NCI-H510A treated with DMSO at 0.1 percent for 48 hours (cell line): Measurements from ENCODE around the gene HABP2.

Source experiments
- DNase-seq: peaks from one replicate; lab custom pipeline; 2025; lab: John Stamatoyannopoulos, UW

HABP2 gene

DNA sequence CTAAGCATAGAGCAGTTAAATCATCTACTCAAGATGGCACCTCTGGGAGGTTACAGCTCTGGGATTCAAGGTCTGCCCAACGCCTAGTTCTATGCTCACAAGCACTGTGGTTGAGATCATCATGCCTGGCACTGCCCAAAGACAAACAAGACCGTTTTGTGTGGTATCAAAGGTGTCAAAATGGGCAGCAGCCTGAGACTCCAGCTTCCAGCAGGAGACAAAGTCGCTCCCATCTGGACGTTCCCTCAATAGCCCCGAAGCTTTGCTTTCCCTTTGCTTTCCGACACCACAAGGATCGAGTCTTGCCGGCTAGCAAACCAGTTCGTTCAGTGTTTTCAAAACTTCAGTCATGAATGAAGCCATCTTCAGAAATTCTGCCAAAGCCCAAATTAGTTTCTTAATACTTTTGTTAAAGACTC is 5.1 kb downstream of the HABP2 start:
- no peak for DNase-seq

DNA sequence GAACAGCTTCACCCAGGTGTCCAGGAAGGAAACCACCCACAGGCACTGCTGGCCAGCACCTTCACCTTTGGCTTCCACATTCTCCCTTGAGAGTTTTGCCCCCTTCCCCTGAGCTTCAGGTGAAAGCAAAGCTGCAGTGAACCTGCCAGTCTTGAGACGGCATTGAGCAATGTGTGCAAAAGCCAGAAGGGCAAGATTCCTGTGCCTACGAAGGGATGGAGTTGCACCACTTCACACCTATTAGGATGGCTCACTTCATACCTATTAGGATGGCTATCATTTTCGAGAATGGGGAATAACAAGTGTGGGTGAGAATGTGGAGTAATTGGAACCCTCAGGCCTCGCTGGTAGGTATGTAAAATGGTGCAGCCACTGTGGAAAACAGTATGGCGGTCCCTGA is 7.2 kb downstream of the HABP2 start:
- DNase-seq = no peak

DNA sequence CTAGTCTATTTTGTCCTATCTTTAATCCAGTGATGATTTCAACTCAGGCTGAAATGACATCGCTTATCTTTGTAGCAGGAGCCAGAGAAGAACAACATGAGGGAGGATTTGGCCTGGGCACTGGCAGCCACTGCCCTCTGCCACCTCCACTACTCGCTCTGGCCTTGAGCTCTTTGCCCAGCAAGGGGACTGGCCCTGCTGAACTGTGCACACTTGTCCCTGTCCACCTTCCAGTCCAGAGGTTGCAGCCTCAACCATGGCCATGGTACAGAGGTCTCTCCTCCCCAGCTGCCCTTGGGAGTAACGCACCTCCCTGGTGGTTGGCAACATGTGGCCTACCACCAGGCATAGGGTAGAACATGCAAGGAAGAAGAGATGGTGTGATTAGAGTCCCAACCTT is 8.4 kb downstream of the HABP2 start:
- DNase-seq = no peak

DNA sequence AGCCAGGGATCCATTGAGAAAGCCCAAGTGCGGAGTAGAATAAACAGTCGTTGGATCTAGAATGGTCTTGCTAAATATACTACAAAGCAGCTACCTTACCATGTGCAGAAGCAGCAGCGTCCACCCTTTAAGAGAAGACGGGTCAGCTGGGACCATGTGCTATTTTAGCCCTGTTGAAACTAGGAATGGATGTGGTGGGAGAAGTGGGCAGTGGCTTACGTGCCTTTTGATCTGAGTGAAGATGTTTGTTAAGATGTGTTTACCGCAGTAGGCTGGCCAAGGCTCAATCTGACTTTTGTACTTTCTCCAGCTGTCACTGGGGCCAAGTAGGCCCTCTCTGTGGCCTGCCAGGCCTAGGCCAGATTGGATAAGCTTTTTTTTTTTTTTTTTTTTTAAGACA is 9.2 kb downstream of the HABP2 start:
- DNase-seq = no peak

DNA sequence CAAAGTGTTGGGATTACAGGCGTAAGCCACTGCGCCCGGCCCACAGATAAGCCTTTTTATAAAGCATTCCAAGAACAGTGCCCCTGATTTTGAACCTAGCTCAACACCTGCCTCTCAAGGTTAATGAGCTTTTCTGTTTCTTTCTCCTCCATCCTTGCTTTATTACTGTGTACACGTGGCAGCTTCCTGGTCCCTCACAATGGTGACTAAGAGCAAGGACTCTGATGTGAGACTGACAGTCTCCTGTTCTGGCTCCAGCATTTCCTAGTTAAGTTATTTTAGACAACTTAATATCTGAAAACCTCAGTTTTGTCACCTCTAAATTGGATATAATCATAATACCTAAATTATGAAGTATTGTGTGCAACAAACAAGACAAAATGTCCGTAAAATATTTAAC is 9.9 kb downstream of the HABP2 start:
- DNase-seq = peak; percentile 35

DNA sequence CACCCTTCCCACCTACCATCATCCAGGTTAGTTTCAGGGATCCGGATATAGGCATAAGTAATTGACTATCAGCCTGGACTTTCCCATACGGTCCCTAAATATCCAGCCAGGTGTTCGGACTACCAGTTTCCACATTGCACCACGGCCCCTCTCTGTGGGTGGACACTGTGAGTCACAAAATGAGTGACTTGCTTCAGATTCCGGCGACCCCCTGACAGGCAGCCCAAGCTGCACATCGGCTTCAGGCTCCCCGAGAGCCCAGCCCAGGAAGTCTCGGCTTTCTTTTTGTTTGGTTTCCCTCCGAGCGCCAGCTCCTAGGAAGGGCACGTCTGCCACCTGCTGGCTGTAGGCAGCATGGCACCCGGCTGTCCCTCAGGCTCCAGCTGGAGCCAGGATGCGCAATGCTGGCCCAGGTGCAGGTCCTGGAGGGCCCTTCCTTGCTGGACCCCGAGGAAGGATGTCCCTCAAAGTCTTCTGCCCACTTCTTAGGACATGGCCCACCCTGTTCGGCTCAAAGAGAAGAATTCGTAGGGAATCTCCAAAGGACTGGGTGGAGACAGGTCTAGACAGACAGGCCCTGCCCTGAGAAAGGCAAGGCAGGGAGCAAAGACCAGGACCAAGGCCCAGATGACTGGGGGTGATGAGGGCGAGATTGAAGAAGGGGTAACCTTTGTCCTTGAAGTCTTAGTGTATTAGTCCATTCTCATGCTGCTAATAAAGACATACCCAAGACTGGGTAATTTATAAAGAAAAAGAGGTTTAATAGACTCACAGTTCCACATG is 10.6 kb downstream of the HABP2 start:
- DNase-seq = peak; percentile 89

DNA sequence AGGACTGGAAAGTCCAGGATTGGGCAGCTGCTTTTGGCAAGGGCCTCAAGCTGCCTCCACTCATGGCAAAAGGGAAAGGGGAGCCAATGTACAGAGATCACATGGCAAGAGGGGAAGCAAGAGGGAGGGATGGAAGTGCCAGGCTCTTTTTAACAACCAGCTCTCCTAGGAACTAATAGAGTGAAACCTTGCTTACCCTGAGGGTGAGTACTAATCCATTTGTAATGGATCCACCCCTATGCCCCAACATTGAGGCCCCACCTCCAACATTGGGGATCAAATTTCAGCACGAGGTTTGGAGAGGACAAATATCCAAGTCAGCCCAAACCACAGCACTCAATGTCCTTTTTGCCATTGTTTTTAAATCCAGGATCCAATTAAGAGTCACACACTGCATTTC is 12.5 kb downstream of the HABP2 start:
- peak; percentile 84 for DNase-seq

DNA sequence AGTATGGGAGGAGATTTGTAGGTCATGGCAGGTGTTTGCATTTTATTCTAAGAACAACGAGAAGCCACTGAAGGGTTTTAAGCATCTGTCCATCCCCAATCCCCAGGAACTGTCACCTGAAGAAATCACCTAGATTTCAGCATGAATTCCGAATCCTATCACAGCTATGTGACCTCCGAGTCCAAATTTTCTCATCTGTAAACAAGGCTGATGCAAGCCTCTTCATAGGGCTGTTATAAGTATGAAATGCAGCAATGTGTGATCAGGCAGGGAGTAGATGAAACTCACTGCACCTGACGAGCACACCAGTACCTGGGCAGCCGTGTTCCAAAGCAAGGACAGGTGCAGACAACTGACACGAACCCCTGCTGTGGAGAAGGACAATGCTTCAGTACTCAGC is 14.0 kb downstream of the HABP2 start:
- DNase-seq = peak; percentile 97

DNA sequence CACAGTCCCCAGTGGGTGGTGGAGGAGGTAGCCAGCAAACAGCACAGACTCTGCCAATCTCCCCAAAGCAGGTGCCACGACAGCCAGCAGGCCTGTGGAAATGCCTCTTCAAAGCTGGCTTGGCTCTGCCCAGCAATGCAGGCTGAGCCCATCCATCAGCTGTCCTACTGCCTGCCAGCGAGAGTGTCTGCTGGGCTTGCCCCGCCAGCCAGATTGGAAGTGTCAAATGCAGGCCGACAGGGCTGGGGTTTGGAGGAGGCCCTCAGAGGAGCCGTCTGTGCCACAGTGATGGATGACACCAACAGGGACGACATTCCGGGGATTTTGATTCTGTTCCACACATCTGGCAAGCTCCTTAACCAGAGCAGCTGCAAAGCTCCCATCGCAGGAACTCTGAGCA is 16.7 kb downstream of the HABP2 start:
- no peak for DNase-seq

DNA sequence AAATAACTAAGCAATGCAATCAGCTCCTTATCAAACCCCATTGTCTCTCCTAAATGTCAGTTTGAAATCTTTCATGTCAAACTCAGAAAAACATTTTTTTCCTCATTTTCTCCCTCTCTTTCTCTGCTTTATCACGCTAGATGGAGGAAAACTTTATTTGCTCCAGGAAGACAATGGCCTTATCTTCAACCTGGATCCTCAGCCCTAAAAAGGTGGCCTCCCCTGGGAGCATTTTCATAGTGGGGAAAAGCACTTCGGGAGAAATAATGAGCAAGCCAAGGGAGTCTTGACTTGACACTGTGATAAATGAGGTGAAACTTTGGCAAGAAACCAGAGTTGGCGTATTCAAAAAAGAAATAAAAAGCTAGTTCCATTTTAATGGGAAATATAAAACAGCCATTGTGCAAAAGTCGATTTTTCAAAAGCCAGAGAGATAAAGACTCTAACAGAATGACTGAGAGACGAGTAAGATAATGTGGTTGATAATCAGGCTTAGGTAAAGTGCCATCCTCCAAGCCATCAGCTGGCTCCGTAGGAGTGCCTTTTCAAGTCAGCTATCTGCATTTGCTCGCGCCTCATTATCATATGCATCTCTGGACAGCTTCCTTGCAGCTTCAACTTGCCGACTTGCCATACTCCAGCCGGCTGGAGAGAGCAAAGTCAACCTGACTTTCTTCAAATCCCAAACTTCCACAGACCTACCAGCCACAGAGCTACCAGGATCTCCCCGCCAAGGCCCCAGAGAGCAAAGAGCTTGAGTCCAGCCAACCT is 19.9 kb downstream of the HABP2 start:
- DNase-seq = no peak

DNA sequence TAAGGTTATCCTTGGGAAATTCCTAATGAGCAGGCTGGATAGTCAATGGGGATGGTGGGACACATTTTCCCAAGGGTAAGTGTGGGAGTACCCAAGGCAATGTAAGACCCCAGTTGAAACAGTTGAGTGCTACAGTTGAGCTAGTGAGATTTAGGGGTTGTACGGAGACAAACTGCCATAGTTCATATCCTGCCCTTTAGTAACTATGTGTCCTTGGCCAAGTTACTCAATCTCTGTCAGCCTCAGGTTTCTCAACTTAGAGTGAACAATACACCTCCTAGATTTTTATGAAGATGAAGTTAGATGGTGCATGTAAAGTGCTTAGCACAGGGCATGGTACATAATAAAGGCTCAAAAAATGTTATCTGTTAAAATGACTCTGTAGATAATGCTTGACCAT is 20.5 kb downstream of the HABP2 start:
- no peak for DNase-seq

DNA sequence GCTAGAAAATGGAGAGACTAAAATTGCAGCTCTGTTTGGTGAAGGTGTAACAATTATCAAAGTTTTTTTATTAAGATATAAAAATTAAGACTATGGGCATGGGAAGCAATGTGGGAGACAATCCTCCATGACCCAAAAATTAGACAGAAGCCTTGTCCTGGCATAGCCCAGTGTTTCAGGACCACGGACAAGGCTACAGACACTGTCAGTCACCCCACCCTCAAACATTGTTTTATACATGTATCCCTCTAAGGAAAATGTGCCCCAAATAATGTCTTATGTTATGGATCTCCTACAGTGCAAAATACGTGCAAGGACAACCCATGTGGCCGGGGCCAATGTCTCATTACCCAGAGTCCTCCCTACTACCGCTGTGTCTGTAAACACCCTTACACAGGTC is 24.0 kb downstream of the HABP2 start:
- no peak for DNase-seq

DNA sequence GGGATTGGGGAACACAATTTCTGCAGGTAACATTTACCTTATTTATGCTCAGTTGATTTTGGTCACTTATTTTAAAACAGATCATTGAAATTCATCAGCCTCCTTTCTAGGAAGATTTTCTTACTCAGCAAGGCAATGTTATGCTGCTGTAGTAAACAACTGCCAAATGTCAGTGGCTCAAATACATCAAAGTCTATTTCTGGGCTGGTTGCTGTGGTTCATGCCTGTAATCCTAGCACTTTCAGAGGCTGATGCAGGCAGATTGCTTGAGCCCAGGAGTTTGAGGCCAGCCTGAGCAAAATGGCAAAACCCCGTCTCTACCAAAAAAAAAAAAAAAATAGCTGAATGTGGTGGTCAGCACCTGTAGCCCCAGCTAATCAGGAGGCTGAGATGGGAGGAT is 25.9 kb downstream of the HABP2 start:
- no peak for DNase-seq

DNA sequence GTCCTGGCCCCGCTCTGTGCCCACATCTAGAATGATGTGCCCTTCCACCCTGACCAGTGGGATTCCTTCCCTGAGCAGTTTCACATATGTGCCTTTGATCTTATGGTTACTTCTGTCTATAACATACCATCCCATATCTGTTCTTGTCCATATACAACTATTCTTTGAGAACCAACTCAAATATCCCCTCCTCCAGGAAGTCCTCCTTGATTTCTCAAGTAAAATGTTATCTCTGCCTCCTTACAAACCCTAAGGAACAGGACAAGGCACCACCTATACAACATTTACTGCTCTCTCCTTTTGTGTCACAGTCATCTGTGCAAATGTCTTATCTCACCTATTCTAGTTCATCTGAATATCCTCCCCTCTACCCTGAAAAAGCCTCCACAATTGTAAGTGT is 28.2 kb downstream of the HABP2 start:
- DNase-seq = no peak

DNA sequence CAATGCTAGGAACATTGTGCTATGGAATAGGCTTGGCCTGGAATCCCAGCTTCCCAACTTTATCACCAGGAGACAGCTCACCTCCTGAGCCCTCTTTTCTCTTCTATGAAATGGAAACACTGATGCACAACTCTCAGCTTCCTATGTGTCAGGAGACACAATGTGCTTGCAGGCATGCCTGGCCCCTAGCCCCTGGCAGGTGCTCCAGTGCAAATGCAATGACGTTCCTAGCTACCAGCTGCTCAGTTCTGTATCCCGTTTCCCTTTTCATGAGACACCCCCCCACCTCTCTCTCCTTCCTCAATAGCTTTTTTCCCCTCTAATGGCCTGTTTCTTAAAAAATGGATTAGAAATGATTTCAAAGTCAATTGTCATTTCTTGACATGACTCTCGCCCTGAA is 30.7 kb downstream of the HABP2 start:
- DNase-seq = no peak

DNA sequence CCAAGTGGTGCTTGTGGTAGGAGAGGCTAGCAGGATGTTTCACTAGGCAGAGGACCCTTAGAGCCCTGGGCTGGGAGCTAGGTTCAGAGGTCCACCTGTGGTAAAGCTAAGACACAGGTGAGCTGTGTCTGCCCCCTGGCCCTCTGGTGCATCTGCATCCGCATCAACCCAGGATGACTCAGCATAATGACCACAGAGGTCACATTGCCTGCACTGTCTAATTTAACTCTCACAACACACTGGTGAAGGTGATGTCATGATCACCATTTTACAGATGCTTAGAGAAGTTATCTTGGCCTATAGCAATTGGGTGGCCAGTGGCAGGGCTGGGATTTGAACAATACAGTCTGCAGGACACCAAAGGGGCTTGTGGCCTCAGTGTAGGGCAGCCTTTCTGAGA is 33.1 kb downstream of the HABP2 start:
- DNase-seq = peak; percentile 82

DNA sequence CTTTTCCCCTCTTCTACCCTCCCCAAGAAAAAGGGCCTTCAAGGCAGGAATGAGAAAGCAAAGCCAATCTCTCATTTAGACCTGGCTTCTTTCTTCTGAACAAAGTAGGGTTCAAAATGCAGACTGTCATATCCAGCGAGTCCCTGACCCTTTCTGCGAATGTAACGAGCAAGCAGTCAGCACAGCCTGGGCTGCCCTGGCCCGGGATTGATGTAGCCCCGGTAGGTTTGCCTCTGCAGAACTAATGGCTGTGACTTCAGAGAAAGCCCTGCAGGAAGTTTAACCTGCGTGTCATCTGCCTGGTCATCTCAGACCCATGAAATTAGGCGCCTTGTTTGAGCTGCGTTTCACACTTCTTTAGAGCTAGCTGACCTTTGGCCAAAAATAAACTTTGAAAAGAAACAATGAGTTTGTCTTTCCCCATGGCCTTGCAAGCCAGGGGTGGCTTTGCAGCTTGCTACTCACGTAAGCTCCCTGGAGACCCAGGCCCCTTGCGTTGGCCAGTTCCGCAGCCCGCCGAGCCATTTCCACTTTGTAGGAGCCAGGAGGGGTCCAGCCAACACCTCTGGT is 36.4 kb downstream of the HABP2 start:
- no peak for DNase-seq

DNA sequence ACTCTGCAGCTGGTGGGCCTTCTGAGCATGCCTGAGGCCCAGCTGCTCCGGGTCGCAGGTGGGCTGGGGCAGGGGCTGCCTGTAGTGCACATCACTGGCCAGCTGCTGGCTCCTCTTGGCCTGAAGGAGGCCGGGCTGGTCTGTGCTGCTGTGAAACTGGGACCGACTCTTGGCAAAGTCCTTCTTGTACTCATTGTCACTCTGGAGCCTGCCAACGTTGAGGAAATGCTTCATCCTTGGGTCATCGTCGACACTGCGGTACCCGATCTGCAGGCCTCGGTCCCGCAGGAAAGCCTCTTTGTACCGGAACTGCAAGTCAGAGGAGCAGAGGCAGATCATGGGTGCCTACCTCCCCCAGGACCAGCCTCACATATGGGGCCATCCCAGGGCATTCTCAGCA is 37.7 kb downstream of the HABP2 start:
- no peak for DNase-seq

DNA sequence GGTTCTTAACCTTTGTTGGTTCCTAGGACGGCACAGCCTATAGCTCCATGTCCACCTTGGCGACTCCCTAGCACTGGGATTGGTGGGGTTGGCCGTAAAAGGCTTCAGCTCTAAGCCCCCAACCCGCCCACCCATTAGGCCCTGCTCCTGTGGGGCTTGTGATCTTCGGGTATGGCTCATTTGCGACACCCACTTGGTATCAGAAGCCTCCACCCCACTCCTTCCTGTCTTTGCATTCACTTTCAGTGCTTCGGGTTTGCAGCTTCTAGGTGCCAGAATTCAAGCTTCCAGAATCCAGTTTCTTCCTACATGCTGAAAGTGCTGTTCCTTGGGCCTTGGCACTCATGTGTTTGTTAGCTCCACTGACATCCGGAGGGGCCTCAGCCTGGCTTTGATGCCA is 39.5 kb downstream of the HABP2 start:
- DNase-seq = no peak

DNA sequence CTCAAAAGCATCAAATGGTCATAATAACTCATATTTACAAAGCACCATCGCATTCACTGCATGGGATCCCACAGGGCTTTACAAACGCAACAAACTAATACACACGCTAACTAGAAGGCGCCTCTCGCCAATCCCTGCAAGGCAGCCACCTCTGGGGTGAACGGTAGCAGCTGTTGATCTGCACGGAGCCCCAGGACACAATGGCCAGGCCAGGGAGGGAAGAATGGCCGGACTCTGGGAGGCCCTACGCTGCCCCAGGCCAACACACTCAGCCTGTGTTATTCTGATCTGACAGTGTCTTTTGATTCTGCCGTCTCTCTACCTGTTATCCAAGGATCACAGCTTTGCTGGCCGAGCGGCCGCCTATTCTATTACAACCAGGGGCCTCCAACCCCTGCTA is 41.8 kb downstream of the HABP2 start:
- DNase-seq = no peak

DNA sequence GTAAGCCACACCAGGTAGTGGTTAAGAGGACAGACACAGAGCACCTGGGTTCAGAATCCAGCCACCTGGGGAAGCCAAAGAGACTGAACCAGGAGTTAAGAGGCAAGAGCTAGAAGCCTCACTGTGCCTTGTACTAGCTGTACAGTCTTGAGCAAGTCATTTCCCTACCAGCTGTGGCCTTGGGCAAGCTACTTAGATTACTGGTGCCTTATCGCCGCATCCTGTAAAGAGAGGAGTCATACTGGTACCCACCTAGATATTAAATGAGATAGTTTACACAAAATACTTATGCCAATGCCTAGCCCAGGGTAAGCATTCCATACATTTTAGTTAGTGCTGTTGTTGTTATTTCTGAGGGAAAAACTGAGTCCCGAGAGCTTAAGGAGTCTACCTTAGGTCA is 47.7 kb downstream of the HABP2 start:
- DNase-seq = no peak

DNA sequence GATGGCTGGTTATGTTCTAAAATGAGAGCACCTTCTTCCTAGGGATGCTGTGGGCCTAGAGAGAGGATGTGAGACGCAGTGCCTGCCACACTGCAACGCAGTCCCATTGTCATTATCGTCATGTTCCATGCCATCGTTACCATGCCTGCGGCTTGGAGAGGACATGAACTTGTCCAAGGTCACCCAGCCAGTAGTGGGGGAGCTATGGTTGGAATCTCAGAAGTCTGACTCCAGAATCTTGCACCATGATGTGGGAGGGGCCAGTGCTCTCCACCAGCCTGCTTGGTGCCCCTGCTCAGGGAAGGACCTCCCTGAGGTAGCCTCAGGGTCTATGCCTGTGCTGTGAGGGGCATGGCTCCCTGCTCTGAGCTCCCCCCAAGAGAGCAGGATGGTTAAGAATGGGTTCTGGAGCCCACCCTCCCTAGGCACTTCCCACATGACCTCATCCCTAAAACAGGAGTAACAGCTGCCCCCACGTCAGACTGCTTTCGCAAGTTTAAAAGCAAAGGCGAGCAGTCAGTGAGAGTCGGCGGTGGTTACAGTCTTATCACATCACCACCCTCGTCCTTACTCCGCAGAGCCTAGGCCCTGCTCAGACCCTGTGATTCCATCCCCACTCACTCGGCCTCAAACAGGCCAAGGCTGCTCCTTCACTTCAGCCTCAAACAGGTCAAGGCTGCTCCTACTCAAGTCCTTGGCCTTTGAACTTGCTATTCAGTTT is 50.4 kb downstream of the HABP2 start:
- no peak for DNase-seq

DNA sequence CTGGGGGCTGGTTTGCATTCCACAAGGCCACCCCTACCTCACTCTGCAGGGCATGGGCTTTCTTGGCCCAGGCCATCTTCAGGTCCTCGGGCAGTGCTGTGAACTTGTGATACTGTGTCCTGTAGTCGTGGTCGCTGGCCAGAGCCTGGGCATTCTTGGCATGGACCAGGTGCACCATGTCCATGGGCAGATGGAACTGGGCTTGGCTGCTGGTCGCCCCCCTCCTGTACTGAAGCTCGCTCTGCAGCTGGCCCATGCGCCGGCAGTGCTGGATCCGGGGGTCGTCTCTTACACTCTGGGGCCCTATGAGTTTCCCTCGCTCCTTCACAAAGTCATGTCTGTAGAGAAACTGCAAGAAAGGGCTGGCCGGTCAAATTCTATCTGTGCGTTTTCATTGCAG is 51.7 kb downstream of the HABP2 start:
- no peak for DNase-seq
